ENCODE data around the gene THBD.
"Not testable (repeated sequence)": the region's sequence is repeated elsewhere in the genome, so short reads cannot be mapped to it uniquely, and the experiment has no call there.

THBD gene

GRCh38 chr20:23028392-23028791, 21.1 kb downstream of the THBD start:
- no peak for DNase-seq (ENCODE audit: low spot score)
- in situ Hi-C loops (cut with MboI; ENCODE audit: low pct_unique_long_range_greater_than_20kb, low sequenced_read_pairs, unreplicated experiment): no loop called here
- no peak for TF ChIP-seq CTCF (IDR thresholded peaks at IDR 0.05; ENCODE audit: extremely low read depth, insufficient read depth, missing control alignments)

GRCh38 chr20:23027721-23028120, 21.8 kb downstream of the THBD start:
- in situ Hi-C loops (cut with MboI; ENCODE audit: low pct_unique_long_range_greater_than_20kb, low sequenced_read_pairs, unreplicated experiment): no loop called here
- no peak for TF ChIP-seq CTCF (IDR thresholded peaks at IDR 0.05; ENCODE audit: extremely low read depth, insufficient read depth, missing control alignments)
- DNase-seq (ENCODE audit: low spot score): no peak

GRCh38 chr20:23025503-23025902, 24.0 kb downstream of the THBD start:
- DNase-seq (ENCODE audit: low spot score); in situ Hi-C loops (cut with MboI; ENCODE audit: low pct_unique_long_range_greater_than_20kb, low sequenced_read_pairs, unreplicated experiment): not testable (repeated sequence)

GRCh38 chr20:23024701-23025100, 24.8 kb downstream of the THBD start:
- DNase-seq (ENCODE audit: low spot score): no peak
- in situ Hi-C loops (cut with MboI; ENCODE audit: low pct_unique_long_range_greater_than_20kb, low sequenced_read_pairs, unreplicated experiment): no loop called here
- TF ChIP-seq CTCF (IDR thresholded peaks at IDR 0.05; ENCODE audit: extremely low read depth, insufficient read depth, missing control alignments): no peak

GRCh38 chr20:23023621-23024177, 25.8 kb downstream of the THBD start:
- DNase-seq (ENCODE audit: low spot score): no peak
- in situ Hi-C loops (cut with MboI; ENCODE audit: low pct_unique_long_range_greater_than_20kb, low sequenced_read_pairs, unreplicated experiment): no loop called here
- no peak for TF ChIP-seq CTCF (IDR thresholded peaks at IDR 0.05; ENCODE audit: extremely low read depth, insufficient read depth, missing control alignments)

- no peak for TF ChIP-seq CTCF (IDR thresholded peaks at IDR 0.05; ENCODE audit: extremely low read depth, insufficient read depth, missing control alignments)
- in situ Hi-C loops (cut with MboI; ENCODE audit: low pct_unique_long_range_greater_than_20kb, low sequenced_read_pairs, unreplicated experiment): no loop called here
- no peak for DNase-seq (ENCODE audit: low spot score)
Measured at GRCh38 chr20:23022849-23023248, 26.6 kb downstream of the THBD start.

- TF ChIP-seq CTCF (IDR thresholded peaks at IDR 0.05; ENCODE audit: extremely low read depth, insufficient read depth, missing control alignments): no peak
- DNase-seq (ENCODE audit: low spot score): no peak
- in situ Hi-C loops (cut with MboI; ENCODE audit: low pct_unique_long_range_greater_than_20kb, low sequenced_read_pairs, unreplicated experiment): no loop called here
Measured at GRCh38 chr20:23021951-23022350, 27.5 kb downstream of the THBD start.
